Transverse colon (tissue), 3 donors: ENCODE measurements around the gene PCDHAC2.

ENCODE experiments used
- CTCF ChIP-seq, 5 experiments: fragments of 200-600 bp in 3 of 5; fragments of 450-650 bp in 2 of 5; sonication (generic) in 3 of 5; IDR thresholded peaks; 1 replicate in 2 of 5; 2 replicates in 3 of 5; pipeline ENCODE4 v1.5.1; 2016 to 2017; ENCODE audit warnings: antibody characterized with exemption in 5 of 5, inconsistent platforms in 3 of 5, mild to moderate bottlenecking in 2 of 5, moderate library complexity in 1 of 5
- POLR2A ChIP-seq: fragments of 450-650 bp; IDR thresholded peaks from one replicate; pipeline ENCODE4 v1.6.1; 2016; ENCODE audit warnings: antibody characterized with exemption, mild to moderate bottlenecking, moderate library complexity

- TF ChIP-seq POLR2A (no peak), CTCF (IDR thresholded peaks at IDR 0.05) (no peak)
Observed at GRCh38 chr5:140992828-140993227, 26.6 kb downstream of the PCDHAC2 start.
